Daoy (cell line): Measurements from ENCODE around the gene AGAP3. TPM values are rescaled to one million over a fixed set of nuclear protein-coding genes. Genes with fewer than 3 reads are reported as not detected.

Experiments used
- DNase-seq: peaks from one replicate; pipeline ENCODE4 v3.0.0-alpha.2; 2015; ENCODE audit warnings: low read depth
- total RNA-seq: library from RNA; depleted of rRNA; stranded (reverse); fragments of >200 nt; shearing (Covaris generic); gene quantifications from 2 replicates; pipeline ENCODE4 v1.2.3, GENCODE V29; 2014

The AGAP3 gene
- total RNA-seq, 1 experiment from 2014 or later: 41.6 TPM

DNA sequence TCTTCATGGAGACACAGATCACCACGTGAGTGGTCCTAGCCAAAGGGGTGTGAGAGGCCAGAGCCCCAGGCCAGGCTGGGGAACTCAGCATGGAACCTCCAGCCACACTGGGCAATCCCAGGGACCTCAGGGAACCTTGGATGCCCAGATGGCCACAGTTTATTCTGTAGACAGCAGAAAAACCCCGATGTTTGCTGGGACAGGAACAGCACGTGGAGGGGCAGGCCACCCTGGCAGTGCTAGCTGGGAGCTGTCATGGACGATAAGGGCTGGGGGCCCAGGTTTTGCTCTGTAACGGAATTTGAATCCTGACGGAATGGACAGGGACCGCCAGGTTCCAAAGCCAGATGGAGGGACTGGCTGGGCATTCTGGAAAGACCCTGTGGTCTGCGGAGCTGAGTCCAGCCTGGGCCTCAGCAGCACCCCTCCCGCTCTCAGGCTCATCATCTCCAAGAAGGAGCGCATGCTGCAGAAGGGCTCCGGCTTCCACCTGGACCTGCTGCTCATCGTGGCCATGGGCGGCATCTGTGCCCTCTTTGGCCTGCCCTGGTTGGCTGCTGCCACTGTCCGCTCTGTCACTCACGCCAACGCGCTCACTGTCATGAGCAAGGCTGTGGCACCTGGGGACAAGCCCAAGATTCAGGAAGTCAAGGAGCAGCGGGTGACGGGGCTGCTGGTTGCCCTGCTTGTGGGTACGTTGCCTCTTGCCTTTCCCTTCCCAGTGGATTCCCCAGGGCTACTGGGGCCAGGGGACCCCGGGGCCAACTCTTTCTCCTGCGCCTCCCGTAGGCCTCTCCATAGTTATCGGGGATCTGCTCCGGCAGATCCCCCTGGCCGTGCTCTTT lies 11.2 kb upstream of the AGAP3 start:
- DNase-seq: no peak

DNA sequence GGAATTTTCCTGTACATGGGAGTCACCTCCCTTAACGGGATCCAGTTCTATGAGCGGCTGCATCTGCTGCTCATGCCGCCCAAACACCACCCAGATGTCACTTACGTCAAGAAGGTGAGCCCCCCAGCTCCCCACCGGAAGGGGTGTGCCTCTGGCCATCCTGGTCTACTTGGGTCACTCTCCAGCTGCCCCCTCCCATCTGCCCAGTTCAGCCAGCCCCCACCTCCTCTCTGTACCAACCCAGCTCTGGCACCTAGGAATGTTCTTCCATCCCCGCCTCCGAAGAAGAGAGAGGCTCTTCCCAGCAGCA lies 10.7 kb upstream of the AGAP3 start:
- DNase-seq: no peak

DNA sequence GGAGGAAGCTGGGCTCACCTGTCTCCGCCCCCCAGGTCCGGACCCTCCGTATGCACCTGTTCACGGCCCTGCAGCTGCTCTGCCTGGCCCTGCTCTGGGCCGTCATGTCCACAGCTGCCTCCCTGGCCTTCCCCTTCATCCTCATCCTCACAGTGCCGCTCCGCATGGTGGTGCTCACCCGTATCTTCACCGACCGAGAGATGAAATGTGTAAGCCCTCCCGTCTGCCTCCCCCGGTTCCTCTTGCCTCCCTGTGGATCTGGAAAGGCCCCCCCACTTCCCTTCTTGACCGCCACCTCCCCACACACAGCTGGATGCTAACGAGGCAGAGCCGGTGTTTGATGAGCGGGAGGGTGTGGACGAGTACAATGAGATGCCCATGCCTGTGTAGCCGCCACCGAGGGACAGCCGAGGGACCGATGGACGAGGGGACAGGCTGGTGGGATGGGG lies 10.3 kb upstream of the AGAP3 start:
- DNase-seq: no peak

DNA sequence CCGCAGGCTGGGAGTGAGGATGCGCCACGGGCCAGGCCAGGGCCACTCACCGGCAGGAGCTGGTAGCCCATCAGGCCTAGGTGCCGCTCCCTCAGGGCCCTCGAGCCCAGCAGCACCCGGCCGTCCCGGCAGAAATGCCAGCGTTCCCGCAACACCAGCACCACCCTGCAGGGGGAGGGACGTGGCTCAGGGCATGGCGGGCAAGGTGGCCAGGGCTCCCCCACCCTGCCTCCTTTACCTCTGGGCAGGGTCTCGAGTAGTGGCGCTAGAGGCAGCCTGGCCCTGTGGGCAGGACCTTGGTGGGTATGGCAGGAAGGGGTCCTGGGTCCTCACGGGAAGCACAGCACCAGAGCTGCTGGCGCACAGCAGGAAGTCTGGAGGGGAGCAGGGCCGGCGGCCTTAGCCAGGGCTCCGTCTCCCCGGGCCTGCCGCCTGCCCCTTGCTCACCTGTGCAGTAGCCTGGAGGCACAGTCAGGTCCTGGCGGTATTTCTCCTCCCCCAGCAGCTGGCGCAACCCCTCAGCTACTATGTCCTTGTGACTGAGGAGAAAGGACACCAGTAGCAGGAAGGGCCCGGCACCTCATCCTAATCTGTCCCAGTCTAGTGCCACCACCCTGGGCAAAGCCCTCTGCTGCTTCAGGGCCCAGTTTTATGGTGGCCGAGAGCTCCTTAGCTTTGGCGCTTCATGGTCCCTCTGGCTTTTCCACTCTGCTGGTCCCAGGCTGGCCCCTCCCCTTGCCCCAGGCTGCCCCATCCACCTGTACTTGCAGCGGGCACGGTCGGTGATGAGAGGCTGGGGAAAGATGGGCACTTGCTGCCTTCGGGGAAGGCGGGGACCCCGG lies 9.2 kb upstream of the AGAP3 start:
- DNase-seq: peak; percentile 55

DNA sequence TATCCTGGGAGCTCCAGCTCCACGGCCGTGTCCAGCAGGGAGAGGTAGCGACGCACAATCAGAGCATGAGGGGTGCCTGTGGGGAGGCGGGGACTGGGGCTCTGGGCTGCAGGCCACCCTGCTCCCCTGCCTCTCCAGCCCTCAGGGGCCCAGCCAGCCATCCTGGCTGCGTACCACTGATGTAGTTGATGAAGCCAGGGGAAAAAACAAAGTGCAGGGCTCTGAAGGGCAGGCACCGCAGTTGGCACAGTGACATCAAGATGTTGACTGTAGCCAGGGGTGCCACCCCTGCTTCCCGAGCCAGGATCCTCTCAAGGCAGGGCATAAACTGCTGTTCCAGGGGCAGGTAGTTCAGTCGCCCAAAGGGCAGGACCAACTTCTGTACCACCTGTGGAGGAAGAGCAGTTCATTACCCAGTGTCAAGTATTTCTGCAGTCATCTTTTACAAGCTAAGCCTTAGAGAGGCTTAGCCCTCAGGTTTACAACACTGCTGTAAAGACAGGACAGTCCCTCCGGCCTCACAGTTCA lies 8.5 kb upstream of the AGAP3 start:
- DNase-seq: no peak

DNA sequence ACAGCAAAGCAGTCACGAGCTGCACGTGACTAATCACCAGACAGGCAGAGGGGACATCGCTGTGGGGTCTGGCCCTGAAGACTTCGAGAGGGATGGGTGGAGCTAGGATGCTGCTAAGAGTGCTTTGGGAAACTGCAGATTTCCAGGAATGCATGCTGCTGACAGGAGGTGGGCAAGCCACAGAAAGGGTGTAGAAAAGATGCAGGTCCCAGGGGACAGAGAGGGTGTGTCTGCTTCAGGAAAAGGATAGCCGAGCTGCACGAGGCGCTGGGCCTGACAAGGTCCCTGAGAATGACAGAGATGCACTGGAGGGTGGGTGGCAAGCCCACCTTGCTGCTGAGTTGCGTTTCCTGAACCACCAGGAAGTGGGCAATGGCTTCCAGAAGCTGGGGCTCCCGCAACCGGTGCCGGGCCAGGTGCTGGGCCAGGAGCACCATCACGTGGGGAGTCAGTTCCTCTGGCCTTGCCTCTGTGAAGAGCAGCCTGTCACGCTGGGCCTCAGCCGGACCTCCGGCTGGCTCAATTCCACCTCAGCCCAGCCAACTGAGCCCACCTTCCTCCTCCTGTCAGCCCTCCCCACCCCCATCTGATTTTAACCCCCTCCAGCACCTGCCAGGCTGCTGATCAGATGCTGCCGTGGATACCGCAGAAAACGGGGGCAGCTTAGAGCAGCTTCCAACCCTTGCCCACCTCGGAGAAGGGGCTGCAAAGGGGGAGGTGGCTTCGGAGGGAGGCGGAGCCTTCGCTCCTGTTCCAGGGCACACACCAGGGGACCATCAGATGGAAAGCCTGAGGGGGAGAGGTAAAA lies 7.8 kb upstream of the AGAP3 start:
- no peak for DNase-seq

DNA sequence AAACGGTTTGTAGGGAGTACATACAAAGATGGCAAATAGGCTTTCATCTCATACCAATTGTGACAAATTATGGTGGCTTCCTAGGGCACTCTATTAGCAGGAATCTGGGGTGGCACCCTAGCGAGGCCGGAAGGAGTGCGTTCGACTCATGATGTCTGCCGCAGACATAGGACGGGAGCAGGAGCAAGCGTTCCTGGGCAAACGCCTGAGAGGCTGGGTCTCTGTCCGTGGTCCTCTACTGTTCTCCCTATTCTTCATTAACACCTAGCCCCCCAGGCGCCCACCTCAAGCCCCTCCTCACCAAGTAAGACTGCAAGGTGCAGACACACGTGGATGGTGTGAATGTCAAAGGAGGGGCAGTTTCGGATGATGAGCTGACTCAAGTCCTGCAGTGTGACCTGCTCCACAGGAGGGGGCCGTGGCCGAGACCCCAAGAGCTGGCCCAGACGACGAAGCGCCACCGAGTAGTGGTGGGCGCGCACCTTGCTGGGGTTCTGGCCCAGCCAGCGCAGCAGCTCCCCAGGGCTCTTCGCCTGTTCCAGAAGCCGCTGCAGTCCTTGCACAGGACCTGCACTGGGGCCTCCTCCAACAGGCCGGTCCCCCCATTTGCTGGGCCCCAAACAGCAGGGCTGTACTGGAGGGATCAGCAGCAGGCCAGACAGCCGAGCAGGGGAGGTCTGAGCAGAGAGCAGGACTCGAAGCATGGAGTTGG lies 6.9 kb upstream of the AGAP3 start:
- DNase-seq: peak; percentile 5

DNA sequence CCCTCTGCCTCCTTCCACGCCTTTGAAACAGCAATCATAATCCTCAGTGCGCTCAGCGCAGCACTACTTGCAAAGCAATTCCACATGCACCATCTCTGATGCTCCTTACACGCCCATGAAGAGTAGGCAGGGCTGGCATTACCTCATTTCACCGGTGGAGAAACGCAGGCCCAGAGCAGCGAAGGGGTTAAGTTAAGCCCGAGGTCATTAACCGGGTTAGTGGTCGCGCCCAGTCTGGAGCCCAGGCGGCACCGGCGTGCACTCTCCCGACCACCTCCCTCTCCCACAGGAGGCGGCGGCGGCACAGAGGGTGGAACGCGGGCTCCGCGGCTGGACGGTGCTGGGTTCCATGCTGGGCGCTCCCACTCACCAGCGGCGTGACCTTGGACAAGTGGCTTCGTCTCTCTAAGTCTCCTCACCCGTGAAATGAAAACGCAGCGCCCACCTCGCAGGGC lies 6.2 kb upstream of the AGAP3 start:
- peak; percentile 41 for DNase-seq

DNA sequence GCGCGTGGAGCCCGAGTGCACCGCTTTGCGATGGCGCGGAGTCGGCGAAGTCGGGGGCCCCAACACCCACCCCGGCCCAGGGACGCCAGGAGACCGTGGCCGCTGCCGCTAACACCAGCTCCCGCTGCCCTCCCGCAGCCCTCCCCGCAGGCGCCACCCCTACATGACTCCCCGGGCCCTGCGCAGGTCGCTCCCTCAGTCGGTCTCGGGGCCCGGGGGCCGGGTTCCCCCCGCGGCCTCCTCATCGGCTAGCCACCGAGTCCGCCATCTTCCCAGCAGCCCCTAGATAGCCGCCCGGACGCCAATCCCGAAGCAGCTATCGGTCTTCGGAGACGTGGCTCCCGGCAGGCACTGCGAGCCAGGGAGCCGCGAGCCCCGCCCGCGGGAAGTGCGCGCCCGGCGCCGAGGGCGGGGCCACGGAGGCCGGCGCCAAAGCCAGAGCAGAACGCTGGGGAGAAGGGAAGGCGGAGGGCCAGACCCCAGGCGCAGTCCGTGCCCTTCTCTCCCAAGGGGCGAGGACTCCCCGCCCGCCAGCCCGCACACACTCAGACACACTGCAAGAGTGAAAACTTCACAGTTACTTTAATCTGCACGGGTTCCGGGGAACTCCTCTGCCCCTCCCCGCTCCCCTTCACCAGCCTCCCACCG lies 5.6 kb upstream of the AGAP3 start, which contains the start of gene FASTK:
TSS of gene FASTK (minus strand) at position 288 of the 648 bp plus-strand sequence. CDS start at position 245, 43 bp downstream.
- peak; percentile 98 for DNase-seq

DNA sequence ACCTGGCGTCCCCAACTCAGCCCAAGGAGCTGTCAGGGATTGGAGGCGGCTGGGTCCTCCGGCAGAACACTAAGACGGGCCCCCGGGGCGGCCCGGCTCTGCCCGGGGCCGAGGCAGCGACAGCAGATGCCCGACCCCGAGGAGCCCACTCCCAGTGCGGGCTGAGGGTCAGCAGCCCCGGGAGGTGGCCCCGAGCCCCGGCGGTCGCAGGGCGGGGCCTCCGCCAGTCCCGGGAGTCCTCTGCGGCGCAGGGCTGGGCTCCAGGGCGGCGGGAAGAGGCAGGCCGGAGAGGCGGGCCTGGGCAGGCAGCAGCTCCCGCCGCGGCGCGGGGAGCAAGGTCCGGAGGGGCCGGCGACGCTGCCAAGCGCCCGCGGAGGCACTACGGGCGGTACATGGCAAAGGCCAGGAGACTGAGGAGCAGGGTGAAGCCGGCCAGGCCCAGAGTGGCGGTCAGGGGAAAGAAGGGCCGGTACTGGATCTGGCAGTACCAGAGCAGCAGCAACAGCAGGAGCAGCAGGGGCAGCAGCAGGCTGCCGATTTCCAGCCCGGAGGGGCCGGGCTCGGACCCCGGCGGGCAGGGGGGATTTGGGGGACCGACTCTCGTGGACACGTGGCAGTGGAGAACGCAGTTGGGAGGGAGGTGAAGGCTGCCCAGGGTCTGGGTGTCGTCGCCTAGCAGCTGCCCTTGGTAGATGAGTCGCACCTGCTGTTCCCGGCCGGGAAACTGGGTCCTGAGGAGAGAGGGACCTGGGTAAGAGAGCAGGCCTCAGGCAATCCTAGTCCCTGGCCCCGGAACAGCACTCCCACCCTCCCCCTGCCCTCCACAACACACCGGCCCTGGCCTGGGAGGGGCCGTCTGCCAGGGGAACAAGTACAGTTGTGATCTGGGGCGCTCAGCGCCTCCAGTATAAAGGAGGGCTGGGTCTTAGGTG lies 4.8 kb upstream of the AGAP3 start:
- peak; percentile 67 for DNase-seq

DNA sequence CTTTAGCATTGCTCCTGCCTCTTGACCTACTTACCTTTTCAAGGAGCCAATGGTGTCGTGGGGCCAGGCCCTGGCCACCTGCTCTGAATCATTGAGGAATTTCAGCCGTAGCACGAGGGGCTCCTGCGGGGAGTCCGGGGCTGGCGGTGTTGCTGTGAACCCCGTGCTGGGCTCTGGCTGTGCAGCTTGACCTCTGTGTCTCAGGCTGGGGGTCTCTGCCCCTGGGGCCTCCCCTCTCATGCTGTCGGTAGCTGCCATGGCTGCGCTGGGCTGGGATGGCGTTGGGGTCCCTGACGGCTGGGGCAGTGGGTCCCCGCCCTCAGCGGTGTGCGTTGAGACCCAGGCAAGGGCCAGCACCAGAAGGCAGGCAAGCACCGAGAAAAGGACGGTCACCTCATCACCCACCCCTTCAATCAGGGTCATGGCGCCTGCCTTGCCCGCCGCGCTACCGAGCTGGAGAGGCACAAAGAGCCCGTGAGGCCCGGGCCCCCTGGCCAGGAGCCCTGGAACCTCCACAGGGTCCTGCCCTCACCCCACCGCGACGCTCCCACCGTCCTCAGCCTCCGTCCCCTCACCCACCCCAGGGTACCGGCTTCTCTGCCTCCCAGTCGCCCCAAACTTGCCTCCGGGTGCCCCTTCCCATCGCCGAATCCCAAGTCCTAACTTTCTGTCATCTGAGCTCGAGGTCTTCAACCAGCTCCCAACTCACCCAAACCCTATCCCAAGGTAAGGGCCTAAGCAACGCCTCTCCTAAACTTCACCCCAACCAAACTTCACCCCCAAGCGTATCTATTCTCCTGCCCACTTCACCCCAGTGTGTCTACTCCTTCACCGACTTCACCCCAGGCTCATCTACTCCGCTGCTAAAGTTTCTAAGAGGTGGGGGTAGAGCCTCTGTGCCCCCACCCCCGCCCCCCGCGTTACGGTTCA lies 3.9 kb upstream of the AGAP3 start:
- no peak for DNase-seq

DNA sequence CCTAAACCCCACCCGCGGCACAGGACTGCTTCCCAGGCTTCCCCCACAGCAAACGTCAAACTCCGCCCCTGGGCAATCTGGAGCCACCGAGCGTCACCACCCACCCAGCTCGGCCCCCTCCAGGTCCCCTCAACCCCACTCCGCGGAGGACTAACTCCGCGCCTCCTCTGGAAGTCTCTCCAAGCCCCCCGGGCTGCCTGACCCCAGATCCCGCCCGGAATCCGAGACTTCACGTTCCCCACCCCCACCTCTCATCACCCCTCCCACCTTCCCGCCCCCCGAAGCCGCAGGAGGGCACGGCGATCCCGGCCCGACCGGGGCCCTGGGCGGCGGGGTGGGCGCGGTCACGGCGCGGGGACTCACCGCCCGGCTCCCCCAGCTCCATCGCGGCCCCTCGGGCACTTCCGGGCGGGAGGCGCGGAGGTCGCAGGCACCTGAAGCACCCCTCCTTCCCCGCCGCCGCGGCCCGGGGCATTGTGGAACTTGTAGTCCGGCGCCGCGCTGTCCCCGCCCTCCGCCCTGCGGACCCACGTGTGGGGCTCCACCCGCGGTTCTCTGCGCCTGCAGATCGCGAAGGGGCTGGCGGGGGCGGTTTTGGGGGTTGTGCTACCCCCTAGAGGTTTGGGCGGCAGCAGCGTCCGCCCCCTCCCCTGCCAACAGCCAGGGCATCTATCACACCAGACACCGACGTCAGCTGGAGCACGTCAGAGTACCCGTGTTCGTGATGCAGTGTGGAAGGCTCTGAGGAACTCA lies 3.0 kb upstream of the AGAP3 start, which contains the start of gene TMUB1:
TSS of gene TMUB1 (minus strand) at position 423 of the 753 bp plus-strand sequence. CDS start 930 bp downstream, outside the sequence.
- DNase-seq: peak; percentile 83

DNA sequence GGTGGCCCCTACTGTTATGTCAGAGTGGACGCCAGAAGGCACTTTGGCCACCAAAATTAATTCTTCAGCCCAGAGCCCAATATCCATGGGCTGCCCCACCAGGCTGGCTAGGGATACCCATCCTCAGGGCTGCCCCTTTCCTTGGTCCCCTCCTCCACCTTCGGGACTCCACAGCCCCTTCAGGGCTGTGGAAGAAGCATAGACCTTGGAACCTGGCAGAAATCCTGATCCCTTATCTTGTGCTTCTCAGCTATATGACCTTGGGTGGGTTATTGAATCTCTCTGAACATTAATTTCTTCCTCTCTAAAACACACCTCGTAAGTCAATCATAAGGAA lies 2.5 kb upstream of the AGAP3 start:
- no peak for DNase-seq

DNA sequence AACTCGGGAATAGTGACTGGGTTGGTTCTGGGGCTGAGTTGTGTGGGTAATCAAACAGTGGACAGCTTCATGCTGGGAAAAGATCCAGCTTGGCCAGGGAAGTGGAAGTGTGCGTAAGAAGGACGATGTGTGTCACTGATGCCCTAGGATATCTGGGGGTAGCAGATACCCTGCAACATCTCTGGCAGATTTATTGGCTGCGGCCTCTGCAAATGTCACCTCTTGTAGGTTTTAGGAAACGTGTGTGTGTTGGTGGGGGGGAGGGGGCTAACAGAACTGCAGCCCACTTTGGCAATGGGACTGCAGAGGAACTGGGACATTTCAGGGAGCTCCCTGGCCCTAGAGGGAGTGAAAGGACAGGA lies 965 bp upstream of the AGAP3 start:
- no peak for DNase-seq

DNA sequence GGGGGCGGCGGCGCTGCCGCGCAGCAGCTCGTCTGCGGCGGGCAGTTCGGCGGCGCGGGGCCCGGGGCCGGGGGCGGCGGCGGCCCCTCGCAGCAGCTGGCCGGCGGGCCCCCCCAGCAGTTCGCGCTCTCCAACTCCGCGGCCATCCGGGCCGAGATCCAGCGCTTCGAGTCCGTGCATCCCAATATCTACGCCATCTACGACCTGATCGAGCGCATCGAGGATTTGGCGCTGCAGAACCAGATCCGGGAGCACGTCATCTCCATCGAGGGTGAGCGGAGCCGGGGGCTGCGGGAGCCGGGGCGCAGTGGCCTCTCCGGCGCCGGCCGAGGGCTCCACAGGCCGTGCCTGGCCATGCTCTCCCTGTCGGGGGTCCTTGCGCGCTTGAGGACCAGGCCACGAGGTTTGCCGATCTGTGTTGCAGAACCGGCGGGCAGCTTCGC lies 548 bp downstream of the AGAP3 start:
- DNase-seq: peak; percentile 65

DNA sequence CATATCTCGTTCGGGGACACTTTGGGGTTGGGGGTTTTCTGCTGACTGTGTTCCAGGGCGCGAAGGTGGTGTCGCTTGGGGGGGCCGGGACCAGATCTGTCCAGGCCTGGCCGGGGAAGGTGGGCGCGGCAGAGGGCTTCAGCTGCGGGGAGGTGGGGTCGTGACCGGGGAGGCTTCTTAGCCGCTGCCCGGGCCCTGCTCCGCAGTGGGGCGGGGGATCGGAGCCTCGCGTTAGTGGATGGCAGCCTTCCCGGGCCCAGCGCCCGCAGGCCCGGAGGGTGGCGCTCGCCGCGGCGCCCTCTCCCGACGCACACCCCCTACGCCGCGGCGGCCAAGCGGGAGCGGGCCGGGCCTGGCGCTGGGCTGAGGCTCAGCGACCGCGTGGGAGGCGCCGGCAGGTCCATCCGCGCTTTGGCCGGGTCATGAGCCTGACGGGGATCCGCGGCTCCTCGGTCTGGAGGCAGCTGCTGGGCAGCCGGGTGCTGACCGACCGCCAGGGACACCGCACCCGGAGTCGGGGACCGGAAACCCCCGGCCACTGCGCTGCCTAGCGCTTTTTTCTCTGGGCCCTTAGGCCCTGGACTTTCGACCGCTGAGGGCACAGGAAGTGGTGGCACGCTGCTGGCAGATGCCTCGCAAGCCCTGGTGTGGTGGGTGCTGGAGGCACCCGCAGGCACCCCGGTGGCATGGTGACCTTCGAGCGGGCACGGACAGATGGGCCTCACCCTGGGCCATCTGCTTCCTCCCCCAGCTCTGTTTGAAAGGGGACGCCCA lies 1.2 kb downstream of the AGAP3 start:
- peak; percentile 78 for DNase-seq
